Mucosa of rectum (tissue), 2 donors: ENCODE measurements around the gene CLCNKB.
"Not testable (repeated sequence)": the region's sequence is repeated elsewhere in the genome, so short reads cannot be mapped to it uniquely, and the experiment has no call there.

ENCODE experiments used
- H3K27ac ChIP-seq, 2 donors: one replicate each; pipeline ENCODE4 v1.7.0; 2013; ENCODE audit warnings: inconsistent platforms in 2 of 2, low read depth in 2 of 2, low read length in 2 of 2
- H3K27me3 ChIP-seq, 2 donors: one replicate each; pipeline ENCODE4 v1.7.0; 2013; ENCODE audit warnings: low read length in 2 of 2; ENCODE audit not compliant: control insufficient read depth in 2 of 2, insufficient read depth in 2 of 2
- H3K36me3 ChIP-seq, 2 donors: one replicate each; pipeline ENCODE4 v1.7.0; 2013; ENCODE audit warnings: low read length in 2 of 2; ENCODE audit not compliant: control insufficient read depth in 2 of 2, insufficient read depth in 2 of 2
- H3K4me1 ChIP-seq, 2 donors: one replicate each; pipeline ENCODE4 v1.7.0; 2013; ENCODE audit warnings: low read length in 2 of 2, mild to moderate bottlenecking in 1 of 2; ENCODE audit not compliant: control insufficient read depth in 2 of 2, insufficient read depth in 2 of 2
- H3K4me3 ChIP-seq, 2 donors: one replicate each; pipeline ENCODE4 v1.7.0; 2013; ENCODE audit warnings: low read length in 2 of 2
- H3K9ac ChIP-seq, 2 donors: one replicate each; pipeline ENCODE4 v1.7.0; 2013; ENCODE audit warnings: low read length in 2 of 2, low read depth in 1 of 2, mild to moderate bottlenecking in 1 of 2
- H3K9me3 ChIP-seq, 2 donors: one replicate each; pipeline ENCODE4 v1.7.0; 2013; ENCODE audit warnings: low read length in 2 of 2; ENCODE audit not compliant: control insufficient read depth in 2 of 2
- donor health status: healthy.
- donor health status: Normal muscosa, but diverticular disease.

Gene CLCNKB

GRCh38 chr1:16043521-16043920, at the start of gene CLCNKB:
TSS of gene CLCNKB (plus strand) at chr1:16043782. CDS start at chr1:16044493, 711 bp downstream.
- Histone ChIP-seq H3K4me1 (peaks cover 0 to 4% of the 10 kb centered on the region in 2 donors), H3K27ac (no peak within 1 kb of the TSS), H3K9me3 (no peaks in the 10 kb centered on the region), H3K27me3 (no peaks in the 10 kb centered on the region), H3K4me3 (no peak within 1 kb of the TSS), H3K9ac (peak within 1 kb of the TSS in 1 of 2 donors; percentile 43), H3K36me3 (no peaks in the 10 kb centered on the region)

GRCh38 chr1:15994081-15994480, 49.5 kb upstream of the CLCNKB start:
- Histone ChIP-seq H3K4me1 (no peaks in the 10 kb centered on the region), H3K9me3 (no peaks in the 10 kb centered on the region), H3K27ac (no peak overlapping the region), H3K27me3 (no peaks in the 10 kb centered on the region), H3K36me3 (no peaks in the 10 kb centered on the region), H3K4me3 (no peak overlapping the region), H3K9ac (no peak overlapping the region)

- Histone ChIP-seq H3K27ac (no peak overlapping the region), H3K36me3 (no peaks in the 10 kb centered on the region), H3K9ac (no peak overlapping the region), H3K9me3 (no peaks in the 10 kb centered on the region), H3K4me3 (no peak overlapping the region), H3K4me1 (no peaks in the 10 kb centered on the region), H3K27me3 (no peaks in the 10 kb centered on the region)
These were observed 48.8 kb upstream of the CLCNKB start for GRCh38 chr1:15994590-15995351.

- H3K9me3 ChIP-seq, result no peaks in the 10 kb centered on the region
- no peak overlapping the region for H3K4me3 ChIP-seq
- H3K27me3 ChIP-seq, result no peaks in the 10 kb centered on the region
- H3K4me1 ChIP-seq, result no peaks in the 10 kb centered on the region
- H3K36me3 ChIP-seq, result no peaks in the 10 kb centered on the region
- no peak overlapping the region for H3K27ac ChIP-seq
- H3K9ac ChIP-seq, result no peak overlapping the region
These were observed 46.5 kb upstream of the CLCNKB start for GRCh38 chr1:15997076-15997585.

GRCh38 chr1:15997637-15998280, 45.8 kb upstream of the CLCNKB start:
- Histone ChIP-seq H3K27me3 (no peaks in the 10 kb centered on the region), H3K4me3 (no peak overlapping the region), H3K27ac (no peak overlapping the region), H3K4me1 (no peaks in the 10 kb centered on the region), H3K36me3 (no peaks in the 10 kb centered on the region), H3K9ac (no peak overlapping the region), H3K9me3 (no peaks in the 10 kb centered on the region)

GRCh38 chr1:15998929-15999328, 44.7 kb upstream of the CLCNKB start:
- no peaks in the 10 kb centered on the region for H3K9me3 ChIP-seq
- H3K36me3 ChIP-seq, result no peaks in the 10 kb centered on the region
- H3K4me3 ChIP-seq, result no peak overlapping the region
- no peak overlapping the region for H3K27ac ChIP-seq
- no peak overlapping the region for H3K9ac ChIP-seq
- no peaks in the 10 kb centered on the region for H3K27me3 ChIP-seq
- H3K4me1 ChIP-seq, result no peaks in the 10 kb centered on the region

- not testable (repeated sequence) for H3K9ac ChIP-seq, H3K4me1 ChIP-seq, H3K36me3 ChIP-seq, H3K27me3 ChIP-seq, H3K9me3 ChIP-seq, H3K4me3 ChIP-seq, H3K27ac ChIP-seq
These were observed 42.3 kb upstream of the CLCNKB start for GRCh38 chr1:16001274-16001673.

GRCh38 chr1:16005597-16005996, 38.0 kb upstream of the CLCNKB start:
- Histone ChIP-seq H3K27ac (no peak overlapping the region), H3K9ac (no peak overlapping the region), H3K27me3 (no peaks in the 10 kb centered on the region), H3K36me3 (no peaks in the 10 kb centered on the region), H3K4me3 (no peak overlapping the region), H3K4me1 (no peaks in the 10 kb centered on the region), H3K9me3 (no peaks in the 10 kb centered on the region)

GRCh38 chr1:16006010-16006409, 37.6 kb upstream of the CLCNKB start:
- H3K27me3 ChIP-seq, result no peaks in the 10 kb centered on the region
- H3K4me1 ChIP-seq, result no peaks in the 10 kb centered on the region
- H3K4me3 ChIP-seq, result no peak overlapping the region
- H3K27ac ChIP-seq, result no peak overlapping the region
- H3K9ac ChIP-seq, result no peak overlapping the region
- H3K36me3 ChIP-seq, result no peaks in the 10 kb centered on the region
- H3K9me3 ChIP-seq, result no peaks in the 10 kb centered on the region
